ENCODE data around the gene SPTSSA.

Gene SPTSSA

GRCh38 chr14:34460841-34461240 is 1.2 kb downstream of the SPTSSA start:
- TF ChIP-seq, protein P1, sequence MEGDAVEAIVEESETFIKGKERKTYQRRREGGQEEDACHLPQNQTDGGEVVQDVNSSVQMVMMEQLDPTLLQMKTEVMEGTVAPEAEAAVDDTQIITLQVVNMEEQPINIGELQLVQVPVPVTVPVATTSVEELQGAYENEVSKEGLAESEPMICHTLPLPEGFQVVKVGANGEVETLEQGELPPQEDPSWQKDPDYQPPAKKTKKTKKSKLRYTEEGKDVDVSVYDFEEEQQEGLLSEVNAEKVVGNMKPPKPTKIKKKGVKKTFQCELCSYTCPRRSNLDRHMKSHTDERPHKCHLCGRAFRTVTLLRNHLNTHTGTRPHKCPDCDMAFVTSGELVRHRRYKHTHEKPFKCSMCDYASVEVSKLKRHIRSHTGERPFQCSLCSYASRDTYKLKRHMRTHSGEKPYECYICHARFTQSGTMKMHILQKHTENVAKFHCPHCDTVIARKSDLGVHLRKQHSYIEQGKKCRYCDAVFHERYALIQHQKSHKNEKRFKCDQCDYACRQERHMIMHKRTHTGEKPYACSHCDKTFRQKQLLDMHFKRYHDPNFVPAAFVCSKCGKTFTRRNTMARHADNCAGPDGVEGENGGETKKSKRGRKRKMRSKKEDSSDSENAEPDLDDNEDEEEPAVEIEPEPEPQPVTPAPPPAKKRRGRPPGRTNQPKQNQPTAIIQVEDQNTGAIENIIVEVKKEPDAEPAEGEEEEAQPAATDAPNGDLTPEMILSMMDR (IDR thresholded peaks at IDR 0.05; ENCODE audit: control insufficient read depth, extremely low read depth, insufficient read depth): no peak
- DNase-seq (ENCODE audit: low read depth): no peak
- peak overlapping the region; percentile 63 for H3K4me3 ChIP-seq (ENCODE audit: low read depth, low read length)

- no peak for DNase-seq (ENCODE audit: low read depth)
- peak overlapping the region; percentile 63 for H3K4me3 ChIP-seq (ENCODE audit: low read depth, low read length)
- TF ChIP-seq, protein P1 (IDR thresholded peaks at IDR 0.05; ENCODE audit: control insufficient read depth, extremely low read depth, insufficient read depth): no peak
These were observed 1.7 kb downstream of the SPTSSA start for GRCh38 chr14:34460295-34460694.

- TF ChIP-seq, protein P1 (IDR thresholded peaks at IDR 0.05; ENCODE audit: control insufficient read depth, extremely low read depth, insufficient read depth): no peak
- H3K4me3 ChIP-seq (ENCODE audit: low read depth, low read length): no peak overlapping the region
- no peak for DNase-seq (ENCODE audit: low read depth)
These were observed 4.9 kb downstream of the SPTSSA start for GRCh38 chr14:34457186-34457585.

DNA sequence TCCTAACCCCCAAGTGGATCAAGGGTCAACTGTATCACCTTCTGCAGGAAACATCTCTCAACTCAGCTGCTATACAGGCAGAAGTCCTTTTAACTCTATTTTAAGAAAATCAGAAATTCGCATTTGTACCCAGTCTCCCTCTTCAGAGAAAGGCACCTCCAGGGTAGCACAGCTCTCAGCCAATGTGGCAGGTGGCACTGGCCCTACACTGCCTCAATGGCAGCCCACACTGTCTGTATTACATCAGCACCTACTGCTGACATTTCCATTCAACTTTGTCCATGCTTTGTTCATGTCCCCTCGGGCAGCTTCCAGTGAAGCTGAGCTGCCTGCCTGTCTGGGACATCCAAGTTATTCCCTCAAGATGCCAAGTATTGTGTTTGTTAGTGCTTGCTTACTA is 8.8 kb downstream of the SPTSSA start:
- TF ChIP-seq, protein P1 (IDR thresholded peaks at IDR 0.05; ENCODE audit: control insufficient read depth, extremely low read depth, insufficient read depth): no peak
- DNase-seq (ENCODE audit: low read depth): no peak

DNA sequence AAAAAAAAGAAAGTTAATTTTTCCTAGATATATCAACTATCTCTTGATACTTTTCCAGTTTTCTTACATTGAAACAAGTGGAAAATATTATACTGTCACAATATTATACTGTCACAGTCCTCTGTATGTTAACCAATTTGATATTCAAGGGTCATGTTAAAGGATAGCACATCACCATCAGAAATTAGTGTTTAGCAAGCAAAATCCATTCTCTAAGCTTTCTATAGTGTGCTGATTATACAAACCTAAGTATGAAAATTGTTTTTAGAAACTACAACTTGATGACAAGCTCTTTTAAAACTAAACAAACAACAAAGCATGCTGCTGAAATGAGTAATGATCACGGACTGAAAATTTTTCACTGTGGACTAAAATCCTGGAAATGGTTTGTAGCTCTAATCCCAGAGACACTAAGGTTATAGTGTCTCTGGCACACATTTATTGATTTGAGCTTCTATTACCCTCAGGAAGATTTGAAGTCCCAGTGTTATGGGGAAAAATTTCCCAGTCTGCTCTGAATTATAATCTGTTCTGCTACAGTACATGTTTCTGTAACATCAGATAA is 9.7 kb downstream of the SPTSSA start:
- TF ChIP-seq, protein P1 (IDR thresholded peaks at IDR 0.05; ENCODE audit: control insufficient read depth, extremely low read depth, insufficient read depth): no peak
- DNase-seq (ENCODE audit: low read depth): no peak
- no peak overlapping the region for H3K4me3 ChIP-seq (ENCODE audit: low read depth, low read length)

More for the DNA sequence above, 8.8 kb downstream of the SPTSSA start:
- H3K4me3 ChIP-seq (ENCODE audit: low read depth, low read length): no peak overlapping the region

- TF ChIP-seq, protein P1 (IDR thresholded peaks at IDR 0.05; ENCODE audit: control insufficient read depth, extremely low read depth, insufficient read depth): no peak
- DNase-seq (ENCODE audit: low read depth): no peak
These were observed 11.1 kb downstream of the SPTSSA start for GRCh38 chr14:34450958-34451357.

DNA sequence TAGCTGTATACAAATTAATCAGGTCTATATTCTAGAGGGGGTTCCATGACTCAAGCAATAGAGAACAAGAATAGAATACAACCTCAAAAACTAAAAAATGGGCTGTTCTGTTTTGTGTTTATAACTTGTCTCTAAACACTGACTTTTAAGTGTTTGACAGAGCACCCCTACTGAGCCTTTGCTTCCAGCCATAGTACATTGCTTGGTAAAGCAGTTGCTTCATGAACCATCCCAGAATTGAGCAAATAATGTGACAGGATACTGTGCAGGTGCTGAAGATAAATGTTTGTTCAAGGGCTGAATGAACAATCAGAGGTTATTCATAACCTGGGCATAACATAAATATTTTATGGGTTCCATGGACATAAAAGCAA is 11.5 kb downstream of the SPTSSA start:
- TF ChIP-seq, protein P1 (IDR thresholded peaks at IDR 0.05; ENCODE audit: control insufficient read depth, extremely low read depth, insufficient read depth): no peak
- peak; percentile 52 for DNase-seq (ENCODE audit: low read depth)
- H3K4me3 ChIP-seq (ENCODE audit: low read depth, low read length): no peak overlapping the region

More at GRCh38 chr14:34450958-34451357, 11.1 kb downstream of the SPTSSA start:
- no peak overlapping the region for H3K4me3 ChIP-seq (ENCODE audit: low read depth, low read length)

Measured in LNCaP clone FGC (cell line).